ENCODE measurements around the gene LCN2. TPM values are rescaled to one million over a fixed set of nuclear protein-coding genes. Genes with fewer than 3 reads are reported as not detected.

Gene LCN2
- total RNA-seq, 2 donors from 2014 or later: 12.3 to 358 TPM

GRCh38 chr9:128159784-128160602 is 10.7 kb downstream of the LCN2 start, which contains the start of gene BBLN:
TSS of gene BBLN (plus strand) at chr9:128160265. CDS start at chr9:128160408, 143 bp downstream.
- ATAC-seq (peak; percentile 93), DNase-seq (peak; percentile 94 to 97)

DNA sequence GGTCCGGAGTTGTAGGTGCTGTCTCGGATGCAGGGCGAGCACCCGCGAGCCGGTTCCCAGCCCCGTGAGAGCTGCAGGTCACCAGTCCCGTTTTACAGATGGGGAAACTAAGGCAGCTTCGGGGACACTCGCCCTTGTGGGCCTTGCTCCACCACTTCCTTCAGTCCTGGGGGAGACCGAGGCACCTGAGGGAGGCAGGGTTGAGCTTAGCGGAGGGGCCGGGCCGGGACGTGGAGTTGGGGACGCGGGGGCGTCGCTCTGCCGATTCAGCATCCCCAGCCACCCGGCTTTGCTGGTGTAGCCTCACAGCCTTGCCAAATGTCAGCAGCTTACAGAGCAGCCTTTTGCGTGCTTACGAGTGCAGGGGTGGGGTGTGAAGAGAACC is 11.3 kb downstream of the LCN2 start:
- peak; percentile 4 for ATAC-seq
- intact Hi-C loops (cut with DNase I, micrococcal nuclease): no loop called here
- peak in 1 of 2 donors; percentile 37 for DNase-seq

More at GRCh38 chr9:128159784-128160602, 10.7 kb downstream of the LCN2 start, which contains the start of gene BBLN:
- intact Hi-C loops (cut with DNase I, micrococcal nuclease): no loop called here

DNA sequence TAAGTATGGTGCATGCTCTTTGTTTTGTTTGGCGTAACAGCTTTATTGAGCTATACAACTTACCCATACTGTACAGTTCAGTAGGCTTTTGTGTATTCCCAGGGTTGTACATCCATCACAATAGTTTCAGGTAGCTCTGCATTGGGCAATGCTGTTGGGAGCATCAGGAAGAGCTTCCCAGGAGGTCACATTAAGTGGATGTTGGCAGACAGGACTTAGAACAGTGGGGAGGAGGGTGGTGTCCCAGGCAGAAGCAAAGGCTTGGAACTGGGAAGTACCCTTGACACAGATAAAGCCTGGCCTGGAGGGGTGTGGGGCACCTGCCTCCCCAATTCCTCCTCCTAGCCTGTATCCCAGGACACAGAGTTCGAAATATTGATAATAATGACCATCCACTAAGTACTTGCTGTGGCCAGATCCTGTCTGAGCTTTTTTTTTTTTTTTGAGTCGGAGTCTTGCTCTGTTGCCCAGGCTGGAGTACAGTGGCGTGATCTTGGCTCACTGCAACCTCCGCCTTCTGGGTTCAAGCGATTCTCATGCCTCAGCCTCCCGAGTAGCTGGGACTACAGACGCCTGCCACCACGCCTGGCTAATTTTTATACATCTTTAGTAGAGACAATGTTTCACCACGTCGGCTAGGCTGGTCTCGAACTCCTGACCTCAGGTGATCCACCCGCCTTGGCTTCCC is 12.1 kb downstream of the LCN2 start:
- intact Hi-C loops (cut with DNase I, micrococcal nuclease): no loop called here
- DNase-seq: no peak
- ATAC-seq: no peak

DNA sequence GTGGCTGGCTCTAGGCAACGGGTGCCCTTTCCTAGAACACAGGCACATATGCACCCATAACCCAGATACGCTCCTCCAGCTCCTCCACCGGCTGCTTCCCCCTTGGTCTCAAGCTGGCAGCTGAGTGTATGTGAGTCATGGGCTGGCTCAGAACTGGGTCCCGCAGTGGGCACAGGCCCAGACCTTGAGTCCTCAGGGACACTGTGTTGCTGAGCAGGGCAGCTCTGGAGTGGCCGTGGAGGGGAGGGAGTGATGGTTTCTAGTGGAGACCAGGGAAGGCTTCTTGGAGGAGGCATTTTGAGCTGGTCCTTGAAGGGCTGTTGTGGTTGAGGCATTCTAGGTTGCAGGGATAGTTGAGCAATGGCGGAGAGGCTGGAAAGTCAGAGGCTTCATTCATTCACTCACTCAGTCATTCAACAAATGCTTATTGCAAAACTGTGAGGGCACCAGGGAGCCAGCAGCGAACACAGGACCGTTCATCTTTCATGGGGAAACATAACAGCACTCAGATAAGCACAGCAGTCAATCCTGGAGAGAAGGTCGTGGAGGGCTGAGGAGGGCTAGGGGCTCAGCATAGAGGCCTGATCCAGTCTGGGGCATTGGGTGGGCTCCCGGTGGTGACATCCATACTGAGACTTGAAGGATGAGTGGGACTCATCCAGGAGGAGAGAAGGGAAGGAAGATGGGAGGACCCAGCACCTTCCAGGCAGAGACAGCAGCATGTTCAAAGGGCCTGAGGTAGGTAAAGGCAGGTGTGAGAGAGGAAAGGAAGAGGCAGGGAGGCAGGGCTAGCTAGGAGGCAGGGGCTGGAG is 13.2 kb downstream of the LCN2 start:
- intact Hi-C loops (cut with DNase I, micrococcal nuclease): no loop called here
- DNase-seq: no peak
- no peak for ATAC-seq

GRCh38 chr9:128163027-128163515 is 13.8 kb downstream of the LCN2 start:
- DNase-seq: no peak
- intact Hi-C loops (cut with DNase I, micrococcal nuclease): no loop called here
- ATAC-seq: no peak

DNA sequence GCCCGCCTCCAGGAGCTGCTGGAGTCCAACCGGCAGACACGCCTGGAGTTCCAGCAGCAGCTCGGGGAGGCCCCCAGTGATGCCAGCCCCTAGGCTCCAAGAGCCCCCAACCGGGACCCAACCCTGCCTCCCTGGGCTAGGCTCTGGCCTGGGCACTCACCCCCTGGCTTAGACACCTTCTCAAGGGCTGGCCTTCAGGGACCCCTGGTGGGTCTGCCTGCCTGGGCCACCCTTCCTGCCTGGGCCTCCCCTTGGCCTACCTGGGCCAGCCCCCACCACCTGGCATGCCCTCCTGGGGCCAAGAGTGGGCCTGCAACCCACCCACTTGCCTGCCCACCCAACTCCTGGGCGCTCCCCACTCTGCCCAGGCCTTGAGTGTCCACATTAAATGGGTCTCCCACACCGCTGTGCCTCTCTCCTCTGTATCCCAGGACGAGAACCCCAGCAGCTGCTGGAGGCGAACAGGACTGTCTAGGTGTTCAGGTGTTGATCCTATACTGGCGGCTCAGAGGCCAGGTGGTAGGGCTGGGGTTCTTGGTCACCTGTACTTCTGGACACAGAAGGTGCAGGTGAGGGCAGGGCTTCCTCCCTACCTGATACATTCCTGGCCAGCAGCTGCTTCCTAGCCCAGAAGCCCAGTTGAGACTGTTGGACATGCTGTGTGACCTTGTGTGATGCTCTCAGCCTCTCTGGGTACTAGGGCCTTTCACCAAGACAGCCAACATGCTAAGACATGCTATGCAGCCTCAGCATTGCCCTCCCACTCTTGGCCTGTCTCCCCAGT is 14.5 kb downstream of the LCN2 start:
- DNase-seq (no peak), ATAC-seq (no peak)
- intact Hi-C loops (cut with DNase I, micrococcal nuclease): no loop called here

- intact Hi-C loops (cut with DNase I, micrococcal nuclease): no loop called here
- ATAC-seq (no peak), DNase-seq (no peak)
Measured at GRCh38 chr9:128164307-128164885, 15.1 kb downstream of the LCN2 start.

DNA sequence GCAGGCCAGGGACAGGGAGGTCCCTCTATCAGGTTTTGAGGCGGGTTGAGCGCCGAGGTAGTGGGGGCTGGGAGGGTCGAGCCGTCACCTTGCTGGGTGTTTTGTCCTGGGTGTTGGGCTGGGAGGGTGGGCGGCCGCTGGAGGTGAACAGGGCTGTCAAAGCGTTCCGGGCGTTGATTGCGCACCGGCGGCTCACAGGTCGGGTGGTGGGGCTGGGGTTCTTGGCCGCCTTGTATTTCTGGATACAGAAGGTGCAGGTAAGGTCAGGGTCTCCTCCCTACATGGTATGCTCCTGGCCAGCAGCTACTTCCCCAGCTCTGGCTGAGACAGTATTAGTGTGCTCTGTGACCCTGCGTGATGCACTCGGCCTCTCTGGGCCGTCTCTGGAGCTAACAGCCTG is 16.9 kb downstream of the LCN2 start:
- ATAC-seq (no peak), DNase-seq (no peak)
- intact Hi-C loops (cut with DNase I, micrococcal nuclease): no loop called here

GRCh38 chr9:128167209-128167608 is 18.0 kb downstream of the LCN2 start:
- intact Hi-C loops (cut with DNase I, micrococcal nuclease): no loop called here
- DNase-seq: no peak
- ATAC-seq: no peak

DNA sequence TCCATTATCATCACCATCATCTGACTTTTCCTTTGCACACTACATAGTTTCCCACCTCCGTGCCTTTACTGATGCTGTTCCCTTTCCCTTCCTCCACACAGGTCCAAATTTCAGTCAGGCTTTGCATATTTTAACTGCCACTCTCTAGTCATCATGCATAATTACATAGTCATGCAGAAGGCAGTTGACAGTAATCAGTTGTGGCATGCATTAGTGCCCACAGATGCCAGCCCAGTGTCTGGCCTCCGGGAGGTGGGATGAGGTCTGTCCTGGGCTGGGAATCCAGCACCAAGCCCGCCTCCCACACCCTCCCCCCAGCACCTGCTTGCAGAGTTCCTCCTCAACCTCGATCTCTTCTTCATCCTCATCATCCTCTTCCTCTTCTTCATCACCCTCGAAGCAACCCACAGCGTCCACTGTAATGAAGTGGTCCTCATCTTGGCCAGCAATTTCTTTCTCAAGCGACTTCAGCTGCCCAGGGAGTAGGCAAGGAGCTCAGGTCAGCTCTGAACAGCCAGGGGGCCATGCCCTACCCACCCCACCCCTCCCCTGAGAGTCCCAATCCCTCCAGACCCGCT is 19.6 kb downstream of the LCN2 start:
- DNase-seq (no peak), ATAC-seq (no peak)
- intact Hi-C loops (cut with DNase I, micrococcal nuclease): no loop called here

GRCh38 chr9:128169492-128169891 is 20.2 kb downstream of the LCN2 start:
- intact Hi-C loops (cut with DNase I, micrococcal nuclease): no loop called here
- DNase-seq: no peak
- no peak for ATAC-seq

DNA sequence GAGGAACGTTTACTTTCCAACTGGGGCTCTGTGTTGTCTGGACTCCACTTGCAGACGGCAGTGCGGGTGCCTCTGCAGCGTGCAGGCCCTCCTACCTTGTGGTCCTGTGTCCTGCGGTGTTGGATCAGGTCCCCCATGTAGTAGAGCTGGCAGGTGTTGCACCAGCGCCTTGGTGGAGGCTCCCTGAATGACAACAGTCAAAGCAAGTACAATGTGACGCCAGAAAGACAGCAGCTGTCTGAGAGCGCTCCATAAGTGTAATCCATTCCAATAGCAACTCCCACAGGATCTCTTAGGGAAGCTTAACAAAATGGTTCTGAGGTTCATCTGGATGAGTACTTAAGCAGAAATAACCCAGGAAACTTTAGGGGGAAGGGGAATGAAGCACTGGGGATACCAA is 20.7 kb downstream of the LCN2 start:
- intact Hi-C loops (cut with DNase I, micrococcal nuclease): no loop called here
- ATAC-seq (no peak), DNase-seq (no peak)

GRCh38 chr9:128174062-128174461 is 24.8 kb downstream of the LCN2 start:
- ATAC-seq: no peak
- intact Hi-C loops (cut with DNase I, micrococcal nuclease): no loop called here
- no peak for DNase-seq

GRCh38 chr9:128175102-128175563 is 25.9 kb downstream of the LCN2 start:
- intact Hi-C loops (cut with DNase I, micrococcal nuclease): no loop called here
- DNase-seq (no peak), ATAC-seq (no peak)

GRCh38 chr9:128175726-128176125 is 26.5 kb downstream of the LCN2 start:
- intact Hi-C loops (cut with DNase I, micrococcal nuclease): no loop called here
- DNase-seq (no peak), ATAC-seq (no peak)

DNA sequence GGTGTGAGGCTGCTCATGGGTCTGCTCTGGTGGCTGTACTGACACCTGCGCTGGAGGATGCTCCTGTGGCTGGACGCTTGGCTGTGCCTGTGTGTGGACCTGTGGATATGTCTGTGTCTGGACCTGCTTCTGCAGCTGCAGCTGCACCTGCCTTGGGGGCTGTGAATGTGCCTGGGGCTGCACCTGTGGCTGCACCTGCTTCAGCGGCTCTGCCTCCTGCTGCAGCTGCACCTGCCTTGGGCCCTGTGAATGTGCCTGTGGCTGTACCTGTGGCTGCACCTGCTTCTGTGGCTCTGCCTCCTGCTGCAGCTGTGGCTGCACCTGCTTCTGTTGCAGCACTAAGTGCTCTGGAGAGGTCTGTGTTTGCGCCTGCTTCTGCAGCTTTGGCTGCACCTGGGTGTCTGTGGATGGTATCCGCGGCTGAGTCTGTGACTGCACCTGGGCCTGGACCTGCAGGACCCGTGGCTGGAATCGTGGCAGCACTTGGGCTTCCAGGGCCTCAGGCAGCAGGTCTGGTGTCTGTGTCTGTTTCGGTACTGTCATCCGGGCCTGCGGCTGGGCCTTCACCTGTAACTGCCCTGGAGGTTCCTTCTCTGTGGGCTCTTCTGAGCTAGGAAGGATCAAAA is 29.7 kb downstream of the LCN2 start:
- intact Hi-C loops (cut with DNase I, micrococcal nuclease): no loop called here
- no peak for ATAC-seq
- no peak for DNase-seq

DNA sequence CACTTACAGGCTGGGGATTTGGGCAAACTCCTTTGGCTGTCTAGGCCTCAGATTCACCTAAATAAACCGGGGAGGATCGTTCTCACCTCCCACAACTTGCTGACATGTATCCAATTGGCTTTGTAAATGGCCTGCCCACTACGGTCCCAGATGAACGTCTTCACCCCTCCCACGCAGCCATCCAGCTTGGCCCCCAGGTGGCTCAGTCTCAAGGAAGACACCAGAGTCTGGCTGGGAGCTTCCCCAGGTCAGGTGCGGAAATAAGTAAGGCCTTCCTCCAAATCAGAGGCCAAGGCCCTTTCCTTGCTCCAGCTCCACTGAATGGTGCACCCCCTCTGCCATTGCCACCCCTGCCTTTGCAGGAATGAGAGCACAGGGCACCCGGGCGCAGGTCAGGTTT is 30.7 kb downstream of the LCN2 start:
- intact Hi-C loops (cut with DNase I, micrococcal nuclease): no loop called here
- ATAC-seq (no peak), DNase-seq (no peak)

Measured in left colon (tissue), 2 donors.